ENCODE data around the gene ASPSCR1. TPM values are rescaled to one million over a fixed set of nuclear protein-coding genes. Genes with fewer than 3 reads are reported as not detected.
A peak's percentile ranks its signal among the peaks of the same experiment; 100 is the strongest.

The ASPSCR1 gene
- total and polyA plus RNA-seq, 2 of the 13 experiments (the other 11 are each of a cell fraction or from before 2014, with no cell fraction given): 274 to 314 TPM

GRCh38 chr17:82016061-82016874 is 38.8 kb downstream of the ASPSCR1 start (continued):
- TF ChIP-seq MAX (IDR thresholded peaks at IDR 0.05): peak; percentile 10; the same call in 1 of the 2 replicates
- no peak for TF ChIP-seq NR2F1 (CRISPR knock-in tag; IDR thresholded peaks at IDR 0.05)
- no peak for TF ChIP-seq POLR2AphosphoS2 (IDR thresholded peaks at IDR 0.05; ENCODE audit: low read depth, low read length)
- TF ChIP-seq GTF3A (CRISPR knock-in tag; conservative IDR thresholded peaks at IDR 0.05): no peak
- TF ChIP-seq ZNF652 (CRISPR knock-in tag; IDR thresholded peaks at IDR 0.05; ENCODE audit: borderline replicate concordance, low read depth): no peak
- TF ChIP-seq GFI1 (CRISPR knock-in tag; IDR thresholded peaks at IDR 0.05; ENCODE audit: borderline replicate concordance): no peak; the same call in 1 of the 2 replicates
- no peak for TF ChIP-seq MZF1 (CRISPR knock-in tag; IDR thresholded peaks at IDR 0.05; ENCODE audit: borderline replicate concordance)
- TF ChIP-seq CBX5 (CRISPR knock-in tag; IDR thresholded peaks at IDR 0.05; ENCODE audit: borderline replicate concordance): no peak
- TF ChIP-seq MAF1 (CRISPR knock-in tag; IDR thresholded peaks at IDR 0.05; ENCODE audit: borderline replicate concordance): no peak
- 0 out of 2 replicates have a peak, but pooled peaks have one; percentile 21 for TF ChIP-seq AHR (CRISPR knock-in tag; IDR thresholded peaks at IDR 0.05)
- TF ChIP-seq PRDM15 (CRISPR knock-in tag; IDR thresholded peaks at IDR 0.05): no peak
- TF ChIP-seq, protein P1, sequence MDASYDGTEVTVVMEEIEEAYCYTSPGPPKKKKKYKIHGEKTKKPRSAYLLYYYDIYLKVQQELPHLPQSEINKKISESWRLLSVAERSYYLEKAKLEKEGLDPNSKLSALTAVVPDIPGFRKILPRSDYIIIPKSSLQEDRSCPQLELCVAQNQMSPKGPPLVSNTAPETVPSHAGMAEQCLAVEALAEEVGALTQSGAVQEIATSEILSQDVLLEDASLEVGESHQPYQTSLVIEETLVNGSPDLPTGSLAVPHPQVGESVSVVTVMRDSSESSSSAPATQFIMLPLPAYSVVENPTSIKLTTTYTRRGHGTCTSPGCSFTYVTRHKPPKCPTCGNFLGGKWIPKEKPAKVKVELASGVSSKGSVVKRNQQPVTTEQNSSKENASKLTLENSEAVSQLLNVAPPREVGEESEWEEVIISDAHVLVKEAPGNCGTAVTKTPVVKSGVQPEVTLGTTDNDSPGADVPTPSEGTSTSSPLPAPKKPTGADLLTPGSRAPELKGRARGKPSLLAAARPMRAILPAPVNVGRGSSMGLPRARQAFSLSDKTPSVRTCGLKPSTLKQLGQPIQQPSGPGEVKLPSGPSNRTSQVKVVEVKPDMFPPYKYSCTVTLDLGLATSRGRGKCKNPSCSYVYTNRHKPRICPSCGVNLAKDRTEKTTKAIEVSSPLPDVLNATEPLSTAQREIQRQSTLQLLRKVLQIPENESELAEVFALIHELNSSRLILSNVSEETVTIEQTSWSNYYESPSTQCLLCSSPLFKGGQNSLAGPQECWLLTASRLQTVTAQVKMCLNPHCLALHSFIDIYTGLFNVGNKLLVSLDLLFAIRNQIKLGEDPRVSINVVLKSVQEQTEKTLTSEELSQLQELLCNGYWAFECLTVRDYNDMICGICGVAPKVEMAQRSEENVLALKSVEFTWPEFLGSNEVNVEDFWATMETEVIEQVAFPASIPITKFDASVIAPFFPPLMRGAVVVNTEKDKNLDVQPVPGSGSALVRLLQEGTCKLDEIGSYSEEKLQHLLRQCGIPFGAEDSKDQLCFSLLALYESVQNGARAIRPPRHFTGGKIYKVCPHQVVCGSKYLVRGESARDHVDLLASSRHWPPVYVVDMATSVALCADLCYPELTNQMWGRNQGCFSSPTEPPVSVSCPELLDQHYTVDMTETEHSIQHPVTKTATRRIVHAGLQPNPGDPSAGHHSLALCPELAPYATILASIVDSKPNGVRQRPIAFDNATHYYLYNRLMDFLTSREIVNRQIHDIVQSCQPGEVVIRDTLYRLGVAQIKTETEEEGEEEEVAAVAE (CRISPR knock-in tag; IDR thresholded peaks at IDR 0.05; ENCODE audit: borderline replicate concordance): no peak
- no peak for TF ChIP-seq TBP (CRISPR knock-in tag; IDR thresholded peaks at IDR 0.05)
- peak; percentile 30; the same call in 1 of the 2 replicates for TF ChIP-seq TARDBP (CRISPR knock-in tag; IDR thresholded peaks at IDR 0.05)
- no peak for TF ChIP-seq ZFP82 (CRISPR knock-in tag; IDR thresholded peaks at IDR 0.05; ENCODE audit: borderline replicate concordance)
- TF ChIP-seq HDAC2 (CRISPR knock-in tag; IDR thresholded peaks at IDR 0.05): no peak
- no peak for TF ChIP-seq LBX2 (CRISPR knock-in tag; IDR thresholded peaks at IDR 0.05; ENCODE audit: borderline replicate concordance)
- TF ChIP-seq KLF12 (CRISPR knock-in tag; IDR thresholded peaks at IDR 0.05; ENCODE audit: borderline replicate concordance): 0 out of 2 replicates have a peak, but pooled peaks have one; percentile 17
- no peak for TF ChIP-seq GATA4 (IDR thresholded peaks at IDR 0.05; ENCODE audit: borderline replicate concordance, low read depth)
